Measurements from ENCODE around the gene TRIM45.
A peak's percentile ranks its signal among the peaks of the same experiment; 100 is the strongest.
"Not testable (repeated sequence)": the region's sequence is repeated elsewhere in the genome, so short reads cannot be mapped to it uniquely, and the experiment has no call there.

TRIM45 gene

DNA sequence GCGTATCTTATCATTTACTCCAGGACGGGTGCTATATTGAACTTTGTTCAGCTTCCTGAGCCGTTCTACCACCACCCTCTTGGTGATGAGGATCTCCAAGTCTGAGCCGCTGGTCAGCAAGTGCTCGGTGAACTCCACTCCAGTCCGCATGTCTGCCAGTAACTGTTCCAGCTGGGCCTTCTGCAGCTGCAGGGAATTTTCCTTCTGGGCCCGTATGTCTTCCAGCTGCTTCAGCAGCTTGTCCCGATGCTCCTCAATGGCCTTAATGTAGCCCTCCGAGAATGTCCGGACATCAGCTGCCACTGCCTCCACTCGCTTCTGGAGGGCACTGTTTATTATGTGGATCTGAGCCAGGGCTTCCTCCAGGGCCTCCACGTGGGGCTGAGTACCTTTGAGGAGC lies 3.4 kb downstream of the TRIM45 start:
- Mint-ChIP-seq H3K36me3 (no peaks in the 10 kb centered on the region), H3K27ac (peak overlapping the region; percentile 15), H3K4me1 (peaks cover 6% of the 10 kb centered on the region), H3K4me3 (no peak overlapping the region), H3K9me3 (no peaks in the 10 kb centered on the region)
- DNase-seq (ENCODE audit: low spot score in 2 of 2) (no peak), ATAC-seq (no peak)

DNA sequence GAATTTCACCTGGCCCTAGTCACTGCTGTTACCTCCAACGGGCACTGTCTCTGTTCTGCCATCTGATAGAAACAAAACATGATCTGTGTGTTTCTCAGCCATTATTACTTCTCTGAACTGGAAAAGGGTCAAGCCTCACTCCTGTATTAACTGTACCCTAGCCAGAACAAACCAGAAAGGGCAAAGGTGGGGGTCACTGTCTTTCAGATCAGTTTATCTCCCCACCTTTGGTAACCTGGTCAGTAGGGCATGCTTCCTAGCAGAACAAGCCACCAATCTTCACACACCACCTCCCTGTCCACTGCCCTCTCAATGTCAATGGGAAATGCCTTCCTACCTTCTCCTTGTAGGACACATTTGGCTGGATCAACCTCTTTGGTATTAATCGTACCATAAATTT lies 3.9 kb downstream of the TRIM45 start:
- no peak for DNase-seq (ENCODE audit: low spot score in 2 of 2)
- no peaks in the 10 kb centered on the region for H3K9me3 Mint-ChIP-seq
- H3K27ac Mint-ChIP-seq = peak overlapping the region; percentile 15
- H3K36me3 Mint-ChIP-seq = no peaks in the 10 kb centered on the region
- H3K4me1 Mint-ChIP-seq = peaks cover 6% of the 10 kb centered on the region
- no peak overlapping the region for H3K4me3 Mint-ChIP-seq
- ATAC-seq = no peak

GRCh38 chr1:117116784-117117130 lies 4.8 kb downstream of the TRIM45 start:
- Mint-ChIP-seq H3K36me3 (no peaks in the 10 kb centered on the region), H3K4me3 (no peak overlapping the region)

DNA sequence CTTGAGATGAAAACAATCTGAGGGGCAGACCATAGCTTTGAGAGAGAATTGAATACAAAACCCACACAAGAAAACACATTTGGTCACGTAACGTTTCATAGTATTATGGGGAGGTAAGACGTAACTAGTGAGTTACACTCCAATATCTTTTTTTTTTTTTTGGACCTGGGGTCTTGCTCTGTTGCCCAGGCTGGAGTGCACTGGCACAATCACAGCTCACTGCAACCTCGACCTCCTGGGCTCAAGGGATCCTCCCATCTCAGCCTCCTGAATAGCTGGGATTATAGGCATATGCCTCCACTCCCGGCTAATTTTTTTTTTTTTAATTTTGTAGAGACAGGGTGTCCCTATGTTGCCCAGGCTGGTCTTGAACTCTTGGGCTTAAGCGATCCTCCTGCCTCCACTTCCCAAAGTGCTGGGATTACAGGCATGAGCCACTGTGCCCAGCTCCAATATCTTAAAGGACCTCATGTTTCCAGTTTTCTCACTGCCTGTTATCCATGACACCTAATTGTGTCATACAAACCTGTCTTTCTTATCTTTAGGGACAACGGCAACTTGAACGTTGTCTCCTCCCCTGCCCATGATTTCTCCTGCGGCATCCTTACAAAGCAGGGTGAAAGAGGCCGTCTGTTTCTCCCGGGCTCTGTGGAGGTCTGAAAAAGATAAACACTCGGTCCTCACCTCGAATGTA lies 5.3 kb downstream of the TRIM45 start:
- no peak overlapping the region for H3K4me3 Mint-ChIP-seq
- peaks cover 6% of the 10 kb centered on the region for H3K4me1 Mint-ChIP-seq
- H3K27ac Mint-ChIP-seq = no peak overlapping the region
- DNase-seq (ENCODE audit: low spot score in 2 of 2) = no peak
- no peak for ATAC-seq
- no peaks in the 10 kb centered on the region for H3K9me3 Mint-ChIP-seq
- H3K36me3 Mint-ChIP-seq = no peaks in the 10 kb centered on the region

More at GRCh38 chr1:117116784-117117130, 4.8 kb downstream of the TRIM45 start:
- DNase-seq (ENCODE audit: low spot score in 2 of 2) (no peak), ATAC-seq (no peak)
- Mint-ChIP-seq H3K4me1 (peaks cover 6% of the 10 kb centered on the region), H3K9me3 (no peaks in the 10 kb centered on the region), H3K27ac (no peak overlapping the region)

GRCh38 chr1:117114877-117115276 lies 6.7 kb downstream of the TRIM45 start:
- Mint-ChIP-seq H3K4me3 (no peak overlapping the region), H3K27ac (no peak overlapping the region), H3K4me1 (peaks cover 8% of the 10 kb centered on the region), H3K36me3 (no peaks in the 10 kb centered on the region), H3K9me3 (no peaks in the 10 kb centered on the region)
- DNase-seq (ENCODE audit: low spot score in 2 of 2) (no peak), ATAC-seq (no peak)

GRCh38 chr1:117113199-117113598 lies 8.3 kb downstream of the TRIM45 start:
- Mint-ChIP-seq H3K4me1 (peaks cover 20% of the 10 kb centered on the region), H3K9me3 (no peaks in the 10 kb centered on the region), H3K4me3 (no peak overlapping the region), H3K36me3 (peaks cover 5% of the 10 kb centered on the region), H3K27ac (no peak overlapping the region)
- no peak for DNase-seq (ENCODE audit: low spot score in 2 of 2)
- no peak for ATAC-seq

GRCh38 chr1:117112047-117112717 lies 9.4 kb downstream of the TRIM45 start:
- H3K36me3 Mint-ChIP-seq = peaks cover 5% of the 10 kb centered on the region
- no peak overlapping the region for H3K4me3 Mint-ChIP-seq
- no peaks in the 10 kb centered on the region for H3K9me3 Mint-ChIP-seq
- ATAC-seq = no peak
- DNase-seq (ENCODE audit: low spot score in 2 of 2) = no peak
- no peak overlapping the region for H3K27ac Mint-ChIP-seq
- H3K4me1 Mint-ChIP-seq = peaks cover 20% of the 10 kb centered on the region

GRCh38 chr1:117110774-117111173 lies 10.8 kb downstream of the TRIM45 start:
- H3K9me3 Mint-ChIP-seq = no peaks in the 10 kb centered on the region
- DNase-seq (ENCODE audit: low spot score in 2 of 2) = no peak
- peaks cover 5% of the 10 kb centered on the region for H3K36me3 Mint-ChIP-seq
- H3K4me3 Mint-ChIP-seq = peak overlapping the region; percentile 6
- peak; percentile 72 for ATAC-seq
- H3K4me1 Mint-ChIP-seq = peaks cover 20% of the 10 kb centered on the region
- H3K27ac Mint-ChIP-seq = peak overlapping the region; percentile 38

DNA sequence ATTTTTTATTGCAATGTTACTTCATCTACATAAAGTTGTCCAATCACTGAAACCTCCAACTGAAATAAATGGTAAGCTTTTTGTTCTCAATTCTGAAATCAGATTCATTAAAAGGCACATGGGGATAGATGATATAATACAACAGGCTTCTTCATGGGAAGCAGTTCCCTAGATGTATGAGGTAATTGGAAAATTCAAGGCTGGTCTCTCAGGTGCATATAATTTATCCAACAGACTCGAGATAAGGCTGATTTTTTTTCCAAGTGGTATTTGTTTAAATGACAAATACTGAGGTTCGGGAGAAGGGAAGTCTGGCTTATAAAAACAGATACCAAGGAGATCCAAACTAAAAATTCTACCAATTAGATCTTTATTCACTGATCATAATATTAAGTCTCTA lies 14.2 kb downstream of the TRIM45 start:
- Mint-ChIP-seq H3K4me1 (peaks cover 20% of the 10 kb centered on the region), H3K4me3 (no peak overlapping the region), H3K27ac (no peak overlapping the region), H3K36me3 (peaks cover 19% of the 10 kb centered on the region), H3K9me3 (no peaks in the 10 kb centered on the region)
- ATAC-seq = no peak
- DNase-seq (ENCODE audit: low spot score in 2 of 2) = no peak

GRCh38 chr1:117106478-117106877 lies 15.1 kb downstream of the TRIM45 start:
- DNase-seq (ENCODE audit: low spot score in 2 of 2) = no peak
- H3K9me3 Mint-ChIP-seq = no peaks in the 10 kb centered on the region
- ATAC-seq = peak; percentile 85
- peaks cover 20% of the 10 kb centered on the region for H3K4me1 Mint-ChIP-seq
- no peak overlapping the region for H3K4me3 Mint-ChIP-seq
- H3K27ac Mint-ChIP-seq = peak overlapping the region; percentile 35
- H3K36me3 Mint-ChIP-seq = peaks cover 27% of the 10 kb centered on the region

GRCh38 chr1:117105722-117106121 lies 15.8 kb downstream of the TRIM45 start:
- ATAC-seq (no peak), DNase-seq (ENCODE audit: low spot score in 2 of 2) (no peak)
- Mint-ChIP-seq H3K9me3 (no peaks in the 10 kb centered on the region), H3K4me3 (no peak overlapping the region), H3K27ac (no peak overlapping the region), H3K36me3 (peaks cover 35% of the 10 kb centered on the region), H3K4me1 (peaks cover 17% of the 10 kb centered on the region)

DNA sequence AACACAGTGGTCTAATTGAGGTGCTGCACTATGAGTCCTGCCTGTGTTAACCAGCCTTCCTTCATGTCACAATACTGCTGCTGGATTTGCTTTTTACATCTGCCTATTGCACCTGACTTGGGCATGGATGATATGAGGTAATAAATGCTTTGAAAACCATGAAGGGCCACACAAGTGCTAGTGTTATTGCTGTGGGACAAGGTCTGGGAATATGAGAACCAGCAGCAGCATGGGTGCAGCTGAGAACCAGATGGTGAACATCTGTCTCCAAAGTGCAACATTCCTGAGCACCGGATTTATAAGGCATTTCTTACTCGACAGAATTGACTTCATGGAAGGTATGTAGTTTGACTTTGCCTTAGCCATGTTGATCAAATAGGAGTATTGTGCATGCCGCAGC lies 16.6 kb downstream of the TRIM45 start:
- H3K27ac Mint-ChIP-seq = no peak overlapping the region
- H3K9me3 Mint-ChIP-seq = no peaks in the 10 kb centered on the region
- DNase-seq (ENCODE audit: low spot score in 2 of 2) = no peak
- peaks cover 42% of the 10 kb centered on the region for H3K36me3 Mint-ChIP-seq
- H3K4me3 Mint-ChIP-seq = no peak overlapping the region
- ATAC-seq = no peak
- peaks cover 12% of the 10 kb centered on the region for H3K4me1 Mint-ChIP-seq

GRCh38 chr1:117101858-117102257 lies 19.7 kb downstream of the TRIM45 start:
- H3K4me3 Mint-ChIP-seq; H3K9me3 Mint-ChIP-seq; ATAC-seq; H3K4me1 Mint-ChIP-seq; DNase-seq (ENCODE audit: low spot score in 2 of 2); H3K27ac Mint-ChIP-seq: not testable (repeated sequence)
- peaks cover 69% of the 10 kb centered on the region for H3K36me3 Mint-ChIP-seq

DNA sequence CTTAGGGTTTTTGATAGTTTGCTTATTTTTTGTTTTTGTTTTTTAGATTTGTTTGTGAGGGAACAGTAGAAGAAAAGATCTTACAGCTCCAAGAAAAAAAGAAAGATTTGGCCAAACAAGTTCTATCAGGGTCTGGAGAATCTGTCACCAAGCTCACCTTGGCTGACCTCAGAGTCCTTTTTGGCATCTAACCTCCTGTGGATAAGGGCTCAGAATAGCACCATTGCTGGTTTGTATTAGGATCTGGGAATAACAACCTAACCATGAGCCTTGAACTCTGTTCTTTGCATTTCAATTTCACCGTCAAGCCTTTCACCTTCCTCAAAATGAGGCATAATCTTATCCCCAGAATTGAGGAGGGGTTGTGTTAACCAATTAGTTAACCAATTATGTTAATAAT lies 20.2 kb downstream of the TRIM45 start:
- H3K9me3 Mint-ChIP-seq = no peaks in the 10 kb centered on the region
- H3K4me3 Mint-ChIP-seq = no peak overlapping the region
- no peak for DNase-seq (ENCODE audit: low spot score in 2 of 2)
- no peak overlapping the region for H3K27ac Mint-ChIP-seq
- no peaks in the 10 kb centered on the region for H3K4me1 Mint-ChIP-seq
- H3K36me3 Mint-ChIP-seq = peaks cover 74% of the 10 kb centered on the region
- ATAC-seq = no peak

- no peak overlapping the region for H3K4me3 Mint-ChIP-seq
- H3K4me1 Mint-ChIP-seq = peaks cover 6% of the 10 kb centered on the region
- H3K36me3 Mint-ChIP-seq = peaks cover 97% of the 10 kb centered on the region
- H3K9me3 Mint-ChIP-seq = no peaks in the 10 kb centered on the region
- DNase-seq (ENCODE audit: low spot score in 2 of 2) (no peak), ATAC-seq (no peak)
- no peak overlapping the region for H3K27ac Mint-ChIP-seq
These were observed 23.2 kb downstream of the TRIM45 start for GRCh38 chr1:117098287-117098890.

DNA sequence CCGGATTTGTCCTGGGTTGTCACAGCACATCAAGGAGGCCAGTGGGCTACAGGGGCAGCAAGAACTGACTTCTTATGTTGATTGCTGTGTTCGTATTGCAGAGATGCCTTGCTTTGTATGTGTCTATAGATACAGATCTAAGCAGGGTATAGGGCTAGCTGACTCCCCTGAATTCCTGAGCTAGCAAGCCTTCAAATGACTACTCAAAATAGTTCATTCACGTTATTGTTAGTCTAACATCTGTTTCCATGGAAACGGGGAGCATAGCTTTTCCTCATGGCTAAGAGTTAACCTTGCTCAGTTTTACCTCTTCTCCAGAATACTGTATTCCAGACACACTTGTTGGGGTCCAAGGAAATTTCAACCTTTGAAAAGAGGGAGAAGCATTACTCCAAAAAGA lies 24.1 kb downstream of the TRIM45 start:
- ATAC-seq (no peak), DNase-seq (ENCODE audit: low spot score in 2 of 2) (no peak)
- no peaks in the 10 kb centered on the region for H3K9me3 Mint-ChIP-seq
- H3K4me1 Mint-ChIP-seq = peaks cover 6% of the 10 kb centered on the region
- peaks cover 97% of the 10 kb centered on the region for H3K36me3 Mint-ChIP-seq
- peak overlapping the region; percentile 2 for H3K27ac Mint-ChIP-seq
- H3K4me3 Mint-ChIP-seq = no peak overlapping the region
